ENCODE measurements around the gene LUC7L3.

DNA sequence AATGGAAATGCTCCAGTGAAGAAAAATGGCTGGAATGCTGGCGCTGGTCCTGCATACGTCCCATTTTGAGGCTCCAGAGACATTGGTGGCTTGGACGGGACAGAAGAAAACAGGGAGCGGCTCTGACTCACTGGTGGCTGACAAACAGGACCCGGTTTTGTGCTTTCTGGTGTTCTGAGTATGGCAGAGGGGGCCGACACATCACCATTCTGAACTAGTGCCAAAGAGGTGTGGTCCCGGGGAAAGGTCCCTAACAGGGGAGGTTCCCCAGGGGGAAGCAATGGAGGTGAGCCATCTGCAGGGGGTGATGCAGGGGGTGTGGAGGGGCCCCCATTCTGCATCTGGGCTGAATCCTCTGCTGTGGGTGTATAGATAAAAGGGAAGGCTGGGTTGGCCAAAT, 20.0 kb upstream of the LUC7L3 start:
- no peak for TF ChIP-seq TAF1 (IDR thresholded peaks at IDR 0.05; ENCODE audit: borderline replicate concordance, low read depth, low read length)
- TF ChIP-seq POLR2A (IDR thresholded peaks at IDR 0.05; ENCODE audit: low read depth, low read length) = no peak

Data from GM12892 (cell line).